CD4-positive, alpha-beta T cell treated with Interleukin-6 for 4 hours (primary cell): ENCODE results near the gene MMP13.
"Not testable (repeated sequence)": the region's sequence is repeated elsewhere in the genome, so short reads cannot be mapped to it uniquely, and the experiment has no call there.

Experiments used
- DNase-seq: peaks from one replicate; pipeline ENCODE4 v3.0.0-alpha.2; 2020; ENCODE audit warnings: mixed read lengths

MMP13 gene

GRCh38 chr11:102955624-102956023, at the start of gene MMP13:
MMP13 (minus strand) TSS chr11:102955732; CDS start chr11:102955705, 27 bp downstream.
- no peak for DNase-seq

DNA sequence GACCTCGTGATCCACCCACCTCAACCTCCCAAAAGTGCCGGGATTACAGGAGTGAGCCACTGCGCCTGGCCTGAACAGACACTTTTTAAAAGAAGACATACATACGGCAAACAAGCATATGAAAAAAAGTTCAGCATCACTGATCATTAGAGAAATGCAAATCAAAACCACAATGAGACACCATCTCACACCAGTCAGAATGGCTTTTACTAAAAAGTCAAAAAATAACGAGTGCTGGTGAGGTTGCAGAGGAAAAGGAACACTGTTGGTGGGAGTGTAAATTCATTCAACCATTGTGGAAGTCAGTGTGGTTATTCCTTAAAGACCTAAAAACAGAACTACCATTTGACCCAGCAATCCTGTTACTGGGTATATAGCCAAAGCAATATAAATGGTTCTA, 48.7 kb upstream of the MMP13 start:
- DNase-seq, result not testable (repeated sequence)

DNA sequence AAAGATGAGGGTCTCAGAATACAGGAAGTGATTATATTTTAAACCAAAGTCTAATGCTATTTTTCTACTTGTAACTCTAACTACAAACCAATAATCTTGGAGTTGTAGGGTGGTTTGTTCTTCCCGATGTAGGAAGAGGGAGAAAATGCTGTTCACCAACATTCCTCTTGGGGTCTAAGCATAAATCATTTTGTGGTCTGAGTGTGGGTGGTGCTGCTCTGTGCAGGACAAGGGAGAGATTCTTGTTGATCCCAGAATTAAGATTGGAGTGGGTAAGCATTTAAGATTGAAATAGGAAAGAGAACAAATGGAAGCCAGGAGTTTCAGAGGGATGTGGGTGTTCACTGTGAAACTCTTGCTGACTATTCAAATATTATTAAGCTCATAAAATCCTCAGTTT, 38.6 kb upstream of the MMP13 start:
- no peak for DNase-seq

DNA sequence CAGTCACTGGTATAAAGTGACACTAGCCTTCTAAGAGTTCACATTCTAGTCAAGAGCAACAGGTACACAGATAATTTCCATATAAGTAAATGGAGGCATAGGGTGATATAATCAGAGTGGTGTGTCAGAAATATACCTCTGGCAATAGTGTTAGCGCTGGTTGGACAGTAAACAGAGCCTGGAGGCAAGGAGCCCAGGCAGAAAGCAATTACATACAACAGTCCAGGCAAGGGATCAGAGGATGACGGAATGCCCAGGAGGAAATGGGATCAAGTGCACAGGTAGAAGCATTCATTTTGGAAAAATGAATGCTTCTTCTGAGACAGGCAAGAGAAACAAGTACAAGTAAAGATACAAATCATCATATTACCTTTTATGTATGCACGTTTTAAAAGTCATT, 36.2 kb upstream of the MMP13 start:
- DNase-seq, result no peak

- no peak for DNase-seq
Measured at GRCh38 chr11:102990145-102990544, 34.6 kb upstream of the MMP13 start.

DNA sequence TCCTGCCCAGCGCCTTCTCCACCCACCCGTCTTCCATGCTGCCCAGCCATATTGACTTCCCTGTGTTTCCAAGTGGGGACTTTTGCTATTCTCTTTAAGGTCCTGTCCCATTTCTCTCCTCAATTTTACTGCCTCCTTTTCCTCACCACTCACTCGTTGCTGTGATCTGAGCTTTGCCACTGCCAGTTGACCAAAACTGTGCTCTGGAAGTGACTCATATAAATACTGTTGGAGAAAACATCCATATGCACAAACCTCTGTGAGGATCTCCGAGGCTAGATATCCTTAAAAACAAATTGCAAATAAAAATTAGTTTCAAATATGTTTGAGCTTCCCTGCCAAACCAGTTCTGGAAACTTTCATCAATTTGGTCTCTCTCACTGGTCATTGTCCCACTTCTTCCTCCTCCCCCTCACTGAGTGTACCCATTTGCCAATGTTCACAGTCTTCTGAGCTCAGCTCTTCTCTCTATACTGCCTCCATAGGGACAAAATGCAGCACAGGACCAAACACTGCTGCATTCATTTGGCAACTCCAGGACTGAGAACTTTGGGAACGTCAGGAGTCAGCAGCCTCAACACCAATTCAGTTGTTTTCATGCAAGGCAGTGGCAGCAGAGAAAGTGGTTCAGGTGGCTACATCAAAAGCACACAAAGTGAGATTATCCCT, 34.0 kb upstream of the MMP13 start:
- no peak for DNase-seq

- DNase-seq, result no peak
Measured at GRCh38 chr11:102986815-102987214, 31.3 kb upstream of the MMP13 start.

- no peak for DNase-seq
Measured at GRCh38 chr11:102985850-102986249, 30.3 kb upstream of the MMP13 start.

GRCh38 chr11:102983486-102983885, 28.0 kb upstream of the MMP13 start:
- DNase-seq, result no peak

DNA sequence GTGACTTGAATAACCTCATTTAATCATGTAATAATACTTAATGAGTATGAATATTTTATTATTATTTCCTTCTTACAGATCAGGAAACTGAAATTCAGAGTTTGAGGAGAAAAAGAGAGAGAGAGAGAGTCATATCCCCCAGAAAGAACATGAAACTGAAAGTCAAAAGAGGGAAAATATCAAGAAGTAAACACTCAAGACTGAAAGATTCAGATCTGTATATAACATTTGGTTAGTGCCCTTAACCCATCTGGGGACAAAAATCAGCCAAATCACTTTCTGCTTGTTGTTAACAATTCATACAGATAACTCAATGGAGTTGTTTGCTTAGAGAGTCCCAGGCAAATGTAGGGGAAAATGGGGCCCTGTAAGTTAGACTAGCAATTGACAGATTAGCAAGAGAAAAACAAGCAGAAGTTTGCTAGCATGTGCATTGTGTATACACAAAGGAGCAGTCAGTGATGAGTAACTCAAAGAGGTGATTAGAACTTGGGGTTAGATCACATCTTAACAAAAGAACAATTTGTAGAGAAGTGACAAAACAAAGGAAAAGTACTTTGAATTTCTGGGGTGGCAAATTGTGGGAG, 25.9 kb upstream of the MMP13 start:
- no peak for DNase-seq

- no peak for DNase-seq
Measured at GRCh38 chr11:102974552-102975280, 19.2 kb upstream of the MMP13 start.

- not testable (repeated sequence) for DNase-seq
Measured at GRCh38 chr11:102973698-102974097, 18.2 kb upstream of the MMP13 start.

DNA sequence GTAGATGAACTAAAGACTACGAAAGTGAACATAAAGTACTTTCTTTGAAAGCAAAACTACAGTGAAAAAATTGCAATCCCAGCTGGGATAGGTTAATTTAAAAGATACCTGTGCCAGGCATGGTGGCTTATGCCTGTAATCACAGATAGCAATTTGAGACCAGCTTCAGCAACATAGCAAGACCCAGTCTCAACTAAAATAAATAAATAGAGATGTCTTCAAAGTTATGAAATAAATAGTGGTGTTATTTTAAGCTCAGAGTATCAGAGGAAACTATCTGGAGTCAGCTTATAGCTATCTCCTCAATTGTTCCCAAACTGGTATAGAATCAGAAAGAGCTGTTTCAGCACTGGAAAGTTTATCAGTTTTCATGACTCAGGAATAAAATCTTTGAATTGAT, 17.3 kb upstream of the MMP13 start:
- DNase-seq, result no peak

- DNase-seq, result no peak
Measured at GRCh38 chr11:102971766-102972165, 16.2 kb upstream of the MMP13 start.

DNA sequence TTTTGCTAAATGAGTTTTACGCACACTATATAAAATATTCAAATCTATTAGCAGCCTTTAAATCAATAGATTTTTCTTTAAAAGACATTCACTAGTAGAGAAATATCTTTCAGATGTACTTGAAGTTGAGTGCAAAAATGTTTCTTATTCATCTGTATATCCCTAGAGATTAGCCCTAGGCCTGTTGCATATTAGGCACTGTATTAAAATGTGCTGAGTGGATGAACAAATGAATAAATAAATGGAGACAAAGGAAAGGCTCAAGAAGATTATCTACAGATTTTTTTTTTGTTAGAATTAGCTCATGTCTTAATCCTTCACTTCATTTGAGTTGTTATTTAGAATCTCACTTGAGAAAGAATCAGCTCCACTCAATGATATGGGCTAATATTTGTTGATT, 12.0 kb upstream of the MMP13 start:
- DNase-seq, result no peak

DNA sequence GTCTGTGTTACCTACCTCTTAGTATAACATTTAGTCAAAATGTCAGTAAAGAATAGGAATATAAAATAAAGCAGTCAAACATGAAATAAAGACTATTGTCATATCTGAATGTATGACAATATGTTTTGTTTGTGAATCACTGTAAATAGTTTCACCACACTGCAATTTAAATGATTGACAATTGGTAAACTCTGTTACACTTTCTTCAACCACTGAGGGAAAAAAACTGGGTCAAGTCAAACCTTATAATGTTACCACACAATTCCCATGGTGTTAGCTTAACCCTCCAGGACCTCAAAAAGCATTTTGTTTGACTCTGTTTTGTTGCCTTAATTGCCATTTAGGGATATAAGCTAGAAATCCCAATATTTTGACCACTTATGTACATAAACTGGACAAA, 10.5 kb upstream of the MMP13 start:
- no peak for DNase-seq

DNA sequence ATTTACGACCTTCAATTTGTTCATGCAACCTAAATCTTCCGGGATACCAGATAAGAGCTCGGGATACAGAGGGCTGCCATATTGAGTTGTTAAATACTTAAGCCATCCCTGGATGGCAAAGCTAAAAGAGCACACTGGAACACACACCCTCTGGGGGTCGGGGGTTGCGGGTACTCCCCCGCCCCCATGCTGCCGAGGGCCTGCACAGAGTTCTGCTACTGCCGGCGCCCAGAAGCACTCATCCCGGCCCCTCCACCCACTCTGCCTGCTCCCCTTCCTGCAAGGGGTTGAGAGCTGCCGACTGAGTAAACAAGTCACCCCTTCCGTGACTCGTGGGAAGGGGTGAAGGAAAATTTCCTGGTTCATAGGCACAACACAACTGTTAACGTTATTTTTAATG, 9.3 kb upstream of the MMP13 start:
- DNase-seq, result no peak

DNA sequence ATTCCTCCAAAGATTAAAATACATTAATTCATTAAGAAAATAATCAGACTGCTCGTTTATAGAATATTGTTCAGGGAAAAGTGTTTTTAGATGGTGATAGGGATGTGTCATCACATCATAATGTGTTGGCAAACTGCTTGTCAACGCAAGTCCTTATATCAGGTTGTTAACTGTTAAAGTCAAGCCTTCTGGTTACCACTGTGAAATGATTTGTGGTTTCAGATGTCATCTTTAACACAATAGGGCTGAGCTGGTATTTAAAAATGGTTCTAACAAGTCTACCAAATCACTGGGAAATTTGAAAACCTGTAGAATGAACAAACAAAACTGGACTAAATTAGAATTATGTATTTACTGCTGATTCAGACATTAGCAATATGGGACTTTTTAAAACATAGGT, 2.4 kb upstream of the MMP13 start:
- no peak for DNase-seq

GRCh38 chr11:102950622-102951081, 4.9 kb downstream of the MMP13 start:
- no peak for DNase-seq

GRCh38 chr11:102946237-102946636, 9.3 kb downstream of the MMP13 start:
- DNase-seq, result no peak

- peak; percentile 17 for DNase-seq
Measured at GRCh38 chr11:102940714-102941588, 14.6 kb downstream of the MMP13 start.

GRCh38 chr11:102936864-102937509, 18.5 kb downstream of the MMP13 start:
- DNase-seq, result no peak

DNA sequence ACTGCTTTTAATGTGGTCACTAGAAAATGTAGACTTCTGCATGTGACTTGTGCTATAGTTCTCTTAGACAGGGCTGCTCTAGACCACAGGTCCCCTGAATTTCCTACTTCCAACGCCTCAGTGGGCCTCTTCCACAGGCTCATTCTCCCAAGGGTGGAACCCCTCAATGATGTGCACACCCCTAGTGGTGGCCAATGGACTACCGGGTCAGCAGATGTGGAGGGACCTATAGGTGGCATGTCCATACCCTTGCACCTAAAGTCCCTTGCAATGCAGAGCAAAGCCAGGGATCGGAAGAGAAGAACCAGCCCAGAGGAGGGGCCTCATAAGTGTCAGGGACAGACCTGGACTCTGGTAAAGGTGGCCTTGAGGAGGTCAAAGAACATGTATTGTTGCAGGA, 20.0 kb downstream of the MMP13 start:
- no peak for DNase-seq
